Left lung (tissue), 10 donors: ENCODE data around the gene ZFHX3. TPM values are rescaled to one million over a fixed set of nuclear protein-coding genes. Genes with fewer than 3 reads are reported as not detected.

Experiments
- ATAC-seq: fragments of 200-7000 bp; cut with Tn5 transposase; one replicate; pipeline ENCODE4 v1.9.1; 2020; ENCODE audit warnings: moderate library complexity
- DNase-seq, 4 donors: peaks; one replicate each; pipeline ENCODE4 v3.0.0-alpha.2; 2013 to 2020
- H3K27ac ChIP-seq, 2 donors: fragments of 200-600 bp; sonication (generic) in 1 of 2; one replicate each; pipeline versions ENCODE4 v1.5.0 to v1.8.0; 2020 to 2021
- H3K27me3 ChIP-seq, 2 donors: fragments of 200-600 bp; sonication (generic) in 1 of 2; one replicate each; pipeline versions ENCODE4 v1.5.0 to v1.8.0; 2020 to 2021
- H3K36me3 ChIP-seq, 2 donors: fragments of 200-600 bp; sonication (generic) in 1 of 2; one replicate each; pipeline versions ENCODE4 v1.5.0 to v1.8.0; 2020 to 2021
- H3K4me1 ChIP-seq, 2 donors: fragments of 200-600 bp; one replicate each; pipeline ENCODE4 v1.8.0; 2021
- H3K4me3 ChIP-seq, 2 donors: fragments of 200-600 bp; sonication (generic) in 1 of 2; one replicate each; pipeline versions ENCODE4 v1.5.0 to v1.8.0; 2020 to 2021; ENCODE audit warnings: mild to moderate bottlenecking in 1 of 2
- H3K9me3 ChIP-seq, 2 donors: fragments of 200-600 bp; sonication (generic) in 1 of 2; one replicate each; pipeline versions ENCODE4 v1.5.0 to v1.8.0; 2020 to 2021
- intact Hi-C, 2 donors: fragments of 100-400 bp; cut with DNase I; formaldehyde crosslinking; loops; one replicate each; pipeline versions ENCODE4 v1.11.2 to v1.14.2; 2022
- polyA plus RNA-seq, 6 donors: library from polyadenylated mRNA; unstranded; fragments of 120-200 nt; gene quantifications; one replicate each; pipeline ENCODE4 v1.2.1, GENCODE V29; 2013; ENCODE audit not compliant: insufficient read length in 6 of 6
- total RNA-seq, 2 donors: library from RNA; stranded (reverse); fragmentation: NEBNext Ultra II Directional; extraction: Animal tissue kit (Norgen Biotek cat#: 25700); gene quantifications; one replicate each; pipeline ENCODE4 v1.2.1, GENCODE V29; 2021
- TF ChIP-seq, protein P1 (sequence below), 2 donors: fragments of 200-600 bp; sonication (generic) in 1 of 2; IDR thresholded peaks; one replicate each; pipeline versions ENCODE4 v1.5.0 to v1.8.0; 2021; ENCODE audit warnings: antibody characterized with exemption in 2 of 2
- donor health status: DM: no; HTN: yes; CAD: no.
- donor health status: DM: no; HTN: no; CAD: no.

Gene ZFHX3
- total and polyA plus RNA-seq, 8 donors, result 21.4 to 34.7 (median 32.2) TPM

DNA sequence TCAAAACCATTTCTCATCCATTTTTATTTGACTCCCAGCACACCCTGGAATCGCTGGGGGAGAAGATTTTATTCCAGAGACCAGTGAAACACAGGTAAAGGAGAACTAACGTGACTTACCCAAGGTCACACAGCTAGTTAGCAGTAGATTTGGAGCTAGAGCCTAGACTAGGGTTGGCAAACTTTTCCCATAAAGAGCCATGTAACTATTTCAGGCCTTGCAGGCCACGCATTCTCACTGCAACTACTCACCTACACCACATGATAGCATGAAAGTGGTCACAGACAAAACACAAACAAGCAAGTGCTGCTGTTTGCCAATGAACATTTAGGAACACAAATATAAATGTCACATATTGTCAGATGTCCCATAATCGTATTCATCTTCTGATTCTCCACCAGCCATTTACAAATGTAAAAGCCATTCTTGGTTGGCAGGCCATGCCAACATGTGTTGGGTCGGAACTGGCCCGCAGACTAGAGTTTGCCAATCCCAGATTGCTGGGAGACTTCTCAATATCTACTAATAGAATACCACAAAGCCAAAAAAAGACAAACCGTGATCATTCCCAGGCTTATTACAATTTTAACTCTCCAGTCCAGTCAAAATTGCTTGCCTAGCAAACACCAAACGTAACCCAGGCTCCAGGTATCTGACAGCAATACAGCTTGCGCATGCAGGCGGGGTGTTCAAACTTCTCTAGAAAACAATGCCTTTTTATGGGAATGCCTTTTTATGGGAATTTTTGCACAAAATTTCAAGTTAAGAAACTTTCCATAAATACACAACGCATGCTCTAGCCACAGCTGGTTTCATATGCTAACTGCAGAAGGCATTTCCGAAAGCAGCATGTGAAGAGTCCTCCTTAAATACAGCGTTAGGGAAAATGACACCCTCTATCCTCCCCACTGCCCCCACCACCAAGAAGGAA is 20.9 kb downstream of the ZFHX3 start:
- intact Hi-C loops, result no loop called here
- DNase-seq, result no peak
- H3K27ac ChIP-seq, result no peak overlapping the region

DNA sequence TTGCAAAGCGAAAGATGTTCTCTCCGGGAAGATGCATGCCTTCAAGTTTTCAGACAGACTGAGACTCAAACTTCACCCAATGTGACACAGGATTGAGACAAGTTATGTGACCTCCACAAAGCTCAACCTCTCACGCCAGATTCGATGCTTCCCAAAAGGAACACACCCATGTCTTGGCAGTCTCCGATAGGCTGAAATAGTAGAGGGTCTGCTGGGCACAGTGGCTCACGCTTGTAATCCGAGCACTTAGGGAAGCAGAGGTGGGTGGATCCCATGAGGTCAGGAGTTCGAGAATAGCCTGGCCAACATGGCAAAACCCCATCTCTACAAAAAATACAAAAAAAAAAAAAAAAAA is 22.1 kb downstream of the ZFHX3 start:
- Histone ChIP-seq H3K4me3 (no peak overlapping the region), H3K36me3 (no peaks in the 10 kb centered on the region), H3K27ac (no peak overlapping the region), H3K4me1 (peaks cover 0 to 22% of the 10 kb centered on the region in 2 donors), H3K9me3 (no peaks in the 10 kb centered on the region), H3K27me3 (no peaks in the 10 kb centered on the region)
- TF ChIP-seq, protein P1, sequence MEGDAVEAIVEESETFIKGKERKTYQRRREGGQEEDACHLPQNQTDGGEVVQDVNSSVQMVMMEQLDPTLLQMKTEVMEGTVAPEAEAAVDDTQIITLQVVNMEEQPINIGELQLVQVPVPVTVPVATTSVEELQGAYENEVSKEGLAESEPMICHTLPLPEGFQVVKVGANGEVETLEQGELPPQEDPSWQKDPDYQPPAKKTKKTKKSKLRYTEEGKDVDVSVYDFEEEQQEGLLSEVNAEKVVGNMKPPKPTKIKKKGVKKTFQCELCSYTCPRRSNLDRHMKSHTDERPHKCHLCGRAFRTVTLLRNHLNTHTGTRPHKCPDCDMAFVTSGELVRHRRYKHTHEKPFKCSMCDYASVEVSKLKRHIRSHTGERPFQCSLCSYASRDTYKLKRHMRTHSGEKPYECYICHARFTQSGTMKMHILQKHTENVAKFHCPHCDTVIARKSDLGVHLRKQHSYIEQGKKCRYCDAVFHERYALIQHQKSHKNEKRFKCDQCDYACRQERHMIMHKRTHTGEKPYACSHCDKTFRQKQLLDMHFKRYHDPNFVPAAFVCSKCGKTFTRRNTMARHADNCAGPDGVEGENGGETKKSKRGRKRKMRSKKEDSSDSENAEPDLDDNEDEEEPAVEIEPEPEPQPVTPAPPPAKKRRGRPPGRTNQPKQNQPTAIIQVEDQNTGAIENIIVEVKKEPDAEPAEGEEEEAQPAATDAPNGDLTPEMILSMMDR (IDR thresholded peaks at IDR 0.05), result no peak
- DNase-seq (no peak), ATAC-seq (no peak)
- intact Hi-C loops, result no loop called here

More for the DNA sequence above, 20.9 kb downstream of the ZFHX3 start:
- Histone ChIP-seq H3K9me3 (no peaks in the 10 kb centered on the region), H3K4me1 (peaks cover 0 to 24% of the 10 kb centered on the region in 2 donors), H3K36me3 (no peaks in the 10 kb centered on the region), H3K4me3 (no peak overlapping the region), H3K27me3 (no peaks in the 10 kb centered on the region)
- TF ChIP-seq, protein P1 (IDR thresholded peaks at IDR 0.05), result no peak
- ATAC-seq, result no peak

DNA sequence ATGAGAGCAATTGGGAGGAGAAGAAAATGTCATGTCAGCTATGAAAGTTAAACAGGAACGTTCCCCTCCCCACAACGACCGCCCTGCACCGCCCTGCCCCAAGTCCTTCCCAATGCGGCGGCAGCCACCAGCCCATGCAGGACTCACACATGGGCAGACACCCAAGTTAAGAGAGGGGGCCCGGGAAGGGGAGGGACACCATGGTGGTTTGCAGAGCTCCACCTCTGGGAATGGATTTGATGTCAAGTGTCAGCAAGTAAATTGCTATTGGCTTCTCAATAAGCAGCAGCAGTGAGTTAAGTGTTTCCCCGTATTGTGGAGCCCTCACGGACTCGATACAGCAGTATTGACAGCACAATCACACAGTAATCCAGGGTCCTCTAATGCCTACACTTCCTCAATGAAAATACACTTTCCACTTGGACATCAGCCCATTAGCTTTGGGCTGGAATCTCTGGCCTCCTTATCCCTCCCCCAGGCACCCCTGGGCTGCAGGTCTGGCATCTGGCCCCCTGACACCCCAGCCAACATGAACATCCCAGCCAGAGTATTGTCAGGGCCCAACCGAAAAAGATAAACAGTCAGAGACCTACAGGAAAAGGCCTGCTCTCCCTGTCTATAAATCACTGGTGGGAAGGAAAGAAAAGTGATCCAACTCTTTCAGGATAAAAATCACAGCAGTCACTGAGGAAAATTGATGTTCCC is 22.6 kb downstream of the ZFHX3 start:
- H3K27ac ChIP-seq, result no peak overlapping the region
- no peaks in the 10 kb centered on the region for H3K36me3 ChIP-seq
- no peak overlapping the region for H3K4me3 ChIP-seq
- no peak for DNase-seq
- TF ChIP-seq, protein P1 (IDR thresholded peaks at IDR 0.05), result no peak
- no peaks in the 10 kb centered on the region for H3K27me3 ChIP-seq
- ATAC-seq, result peak; percentile 75
- H3K4me1 ChIP-seq, result peaks cover 0 to 25% of the 10 kb centered on the region in 2 donors
- intact Hi-C loops, result no loop called here
- H3K9me3 ChIP-seq, result no peaks in the 10 kb centered on the region

DNA sequence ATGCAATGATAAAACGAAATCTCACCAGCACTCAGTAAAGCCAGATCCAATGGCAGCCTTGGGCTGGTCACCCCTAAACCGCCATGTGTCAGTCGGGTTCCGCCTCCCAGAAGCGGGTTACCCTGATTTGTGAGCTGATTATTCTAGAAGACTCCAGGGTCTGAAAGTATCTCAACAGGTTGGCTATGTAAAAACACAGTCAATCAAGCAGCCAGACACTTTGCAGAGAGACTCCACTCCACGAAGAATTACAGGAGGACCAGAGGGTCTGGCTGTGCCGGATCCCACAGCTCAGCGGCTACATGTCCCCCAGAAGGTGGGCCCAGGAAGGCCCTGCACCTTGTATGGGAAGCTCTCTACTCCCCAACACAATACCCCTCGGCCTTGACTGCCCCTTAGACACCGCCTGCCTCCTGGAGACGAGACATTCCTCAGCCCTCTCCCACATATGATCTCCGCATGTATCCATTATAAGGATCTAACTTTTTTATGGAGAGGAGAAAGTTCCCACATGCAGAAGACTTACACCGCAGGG is 23.3 kb downstream of the ZFHX3 start:
- no peak overlapping the region for H3K27ac ChIP-seq
- H3K36me3 ChIP-seq, result no peaks in the 10 kb centered on the region
- peaks cover 0 to 32% of the 10 kb centered on the region in 2 donors for H3K4me1 ChIP-seq
- intact Hi-C loops, result no loop called here
- TF ChIP-seq, protein P1 (IDR thresholded peaks at IDR 0.05), result no peak
- no peak for DNase-seq
- no peaks in the 10 kb centered on the region for H3K27me3 ChIP-seq
- H3K4me3 ChIP-seq, result no peak overlapping the region
- ATAC-seq, result no peak
- no peaks in the 10 kb centered on the region for H3K9me3 ChIP-seq
